Astrocyte of the cerebellum (primary cell): Measurements from ENCODE around the gene NOX5.

ENCODE experiments used
- DNase-seq: peaks from one replicate; pipeline ENCODE4 v3.0.0-alpha.2; 2011; ENCODE audit warnings: low read depth
- H3K4me3 ChIP-seq: 2 replicates; pipeline ENCODE4 v1.5.1; 2011; ENCODE audit warnings: mild to moderate bottlenecking, low read depth, low read length, moderate library complexity
- in situ Hi-C: cut with HindIII; loops from 2 replicates; pipeline ENCODE4 v1.10.0; 2017; ENCODE audit warnings: low sequenced_read_pairs
- TF ChIP-seq, protein P1 (sequence below): IDR thresholded peaks from 2 replicates; pipeline ENCODE4 v1.5.1; 2012; ENCODE audit warnings: low read length, low read depth, moderate library complexity, mild to moderate bottlenecking; ENCODE audit errors: missing control alignments

Gene NOX5

DNA sequence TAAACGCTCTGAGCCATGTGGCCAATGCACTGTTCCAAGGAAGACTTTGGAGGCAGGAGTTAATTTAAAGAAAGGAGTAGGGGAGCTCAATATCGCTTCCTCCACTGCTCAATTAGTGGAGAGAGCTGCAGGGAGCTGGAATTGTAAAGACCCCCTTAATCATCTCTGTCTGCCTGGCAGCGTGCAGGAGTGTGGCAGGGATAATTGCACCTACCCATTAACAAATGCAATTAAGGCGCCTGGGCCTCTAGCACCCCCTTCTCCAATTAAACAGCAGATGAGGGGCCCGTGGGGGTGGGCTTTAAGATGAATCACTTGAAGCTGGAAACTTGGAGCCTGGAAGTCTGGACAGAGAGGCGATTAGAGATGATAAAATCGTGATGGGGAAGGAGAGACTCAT, 84.3 kb downstream of the NOX5 start:
- in situ Hi-C loops = no loop called here
- H3K4me3 ChIP-seq = no peak overlapping the region
- TF ChIP-seq, protein P1, sequence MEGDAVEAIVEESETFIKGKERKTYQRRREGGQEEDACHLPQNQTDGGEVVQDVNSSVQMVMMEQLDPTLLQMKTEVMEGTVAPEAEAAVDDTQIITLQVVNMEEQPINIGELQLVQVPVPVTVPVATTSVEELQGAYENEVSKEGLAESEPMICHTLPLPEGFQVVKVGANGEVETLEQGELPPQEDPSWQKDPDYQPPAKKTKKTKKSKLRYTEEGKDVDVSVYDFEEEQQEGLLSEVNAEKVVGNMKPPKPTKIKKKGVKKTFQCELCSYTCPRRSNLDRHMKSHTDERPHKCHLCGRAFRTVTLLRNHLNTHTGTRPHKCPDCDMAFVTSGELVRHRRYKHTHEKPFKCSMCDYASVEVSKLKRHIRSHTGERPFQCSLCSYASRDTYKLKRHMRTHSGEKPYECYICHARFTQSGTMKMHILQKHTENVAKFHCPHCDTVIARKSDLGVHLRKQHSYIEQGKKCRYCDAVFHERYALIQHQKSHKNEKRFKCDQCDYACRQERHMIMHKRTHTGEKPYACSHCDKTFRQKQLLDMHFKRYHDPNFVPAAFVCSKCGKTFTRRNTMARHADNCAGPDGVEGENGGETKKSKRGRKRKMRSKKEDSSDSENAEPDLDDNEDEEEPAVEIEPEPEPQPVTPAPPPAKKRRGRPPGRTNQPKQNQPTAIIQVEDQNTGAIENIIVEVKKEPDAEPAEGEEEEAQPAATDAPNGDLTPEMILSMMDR = no peak
- no peak for DNase-seq

DNA sequence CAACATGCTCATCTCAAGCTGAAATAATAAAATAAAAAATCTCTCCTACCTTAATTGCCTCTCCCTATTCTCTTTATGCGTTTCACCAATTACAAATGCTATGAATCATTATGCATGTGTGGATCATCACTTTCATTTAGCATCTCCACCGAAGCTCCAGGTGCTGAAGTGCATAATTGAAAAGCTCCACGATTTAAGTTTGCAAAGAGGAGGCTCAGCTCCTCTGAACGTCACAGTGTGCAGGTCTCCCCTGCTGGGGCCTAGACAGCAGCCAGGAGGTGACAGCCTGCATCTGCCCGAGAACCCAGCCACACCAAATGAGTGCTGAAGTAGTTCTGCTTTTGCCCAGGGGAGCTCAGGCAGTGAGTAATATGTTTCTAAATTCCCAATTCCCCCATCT, 85.4 kb downstream of the NOX5 start:
- in situ Hi-C loops = no loop called here

DNA sequence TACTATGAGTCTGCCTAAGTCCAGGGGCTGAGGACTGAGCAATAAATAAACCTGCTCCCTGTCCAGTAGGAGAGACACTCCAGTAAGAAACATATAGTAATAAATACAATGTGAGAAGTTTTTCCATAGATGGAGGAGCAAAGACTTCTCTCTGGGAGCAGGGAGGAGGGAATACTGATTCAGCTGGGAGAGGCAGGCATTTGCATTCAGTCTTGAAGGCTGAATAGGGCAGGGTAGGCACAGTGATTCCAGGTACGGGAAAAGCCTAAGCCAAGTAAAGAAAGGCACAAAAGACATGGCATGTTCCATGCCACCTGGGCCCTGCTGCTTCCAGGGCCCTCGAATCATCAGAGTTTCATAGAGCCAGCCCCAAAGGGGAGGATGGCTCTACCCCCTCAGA, 86.3 kb downstream of the NOX5 start:
- no peak overlapping the region for H3K4me3 ChIP-seq
- in situ Hi-C loops = no loop called here
- TF ChIP-seq, protein P1 = no peak
- no peak for DNase-seq

More for the DNA sequence above, 85.4 kb downstream of the NOX5 start:
- H3K4me3 ChIP-seq = no peak overlapping the region
- TF ChIP-seq, protein P1 = no peak
- no peak for DNase-seq

DNA sequence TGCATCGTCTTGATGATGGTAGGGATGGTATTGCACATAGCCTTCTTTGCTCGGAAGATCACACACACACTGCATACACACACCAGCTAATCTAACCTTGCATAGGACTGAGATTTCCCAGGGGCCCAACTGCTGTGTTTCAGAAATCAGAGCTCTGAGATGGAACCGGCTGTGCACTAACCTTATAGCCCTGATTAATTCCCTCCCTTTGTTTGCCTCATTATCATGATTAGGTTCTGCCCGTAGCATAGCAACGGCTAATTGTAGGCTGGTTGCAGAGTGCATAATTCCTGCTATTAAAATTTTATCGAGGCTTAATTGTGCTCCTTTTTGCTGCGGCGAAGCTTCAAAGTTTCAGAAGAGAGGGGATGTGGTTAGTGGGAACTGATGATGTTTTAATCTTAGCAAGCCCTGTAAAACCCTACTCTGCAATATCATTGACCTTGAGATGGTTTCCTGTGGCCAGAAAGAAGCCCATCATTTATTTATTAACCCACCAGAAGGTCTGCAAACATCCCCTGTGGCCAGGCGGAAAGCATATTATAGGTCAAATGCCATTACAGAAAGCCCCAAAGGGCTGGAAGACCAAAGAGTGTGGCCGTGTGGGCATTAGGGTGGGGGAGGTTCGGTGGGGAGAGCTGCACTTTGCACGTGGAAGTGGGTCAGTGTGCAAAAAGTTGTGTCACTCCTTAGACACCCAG, 89.7 kb downstream of the NOX5 start:
- TF ChIP-seq, protein P1 = no peak
- no peak overlapping the region for H3K4me3 ChIP-seq
- DNase-seq = no peak
- in situ Hi-C loops = no loop called here

DNA sequence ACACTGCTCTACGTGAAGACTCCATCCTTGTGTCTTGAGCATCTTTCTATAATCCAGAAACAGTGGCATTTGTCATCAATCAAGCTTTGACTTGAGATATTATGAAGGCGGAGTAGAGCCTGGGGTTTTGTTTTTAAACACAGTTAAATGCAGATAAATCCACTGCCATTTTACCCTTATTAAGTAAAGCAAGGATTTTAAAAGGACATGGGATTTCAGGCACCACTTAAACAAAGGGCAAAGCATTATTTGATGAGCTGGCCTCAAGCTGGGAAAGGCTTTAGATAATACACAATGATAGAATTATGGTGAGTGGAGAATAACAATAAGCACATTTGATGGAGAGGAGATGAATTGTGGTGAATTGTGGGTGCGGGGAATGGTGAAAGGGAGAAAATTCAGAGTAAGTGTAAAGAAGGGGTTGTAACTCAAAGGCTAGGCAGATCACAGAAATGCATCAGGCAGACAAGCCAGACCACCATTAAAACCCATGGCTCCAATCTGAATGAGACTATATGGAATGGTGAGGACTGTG, 91.0 kb downstream of the NOX5 start:
- no peak for DNase-seq
- TF ChIP-seq, protein P1 = no peak
- in situ Hi-C loops = no loop called here

DNA sequence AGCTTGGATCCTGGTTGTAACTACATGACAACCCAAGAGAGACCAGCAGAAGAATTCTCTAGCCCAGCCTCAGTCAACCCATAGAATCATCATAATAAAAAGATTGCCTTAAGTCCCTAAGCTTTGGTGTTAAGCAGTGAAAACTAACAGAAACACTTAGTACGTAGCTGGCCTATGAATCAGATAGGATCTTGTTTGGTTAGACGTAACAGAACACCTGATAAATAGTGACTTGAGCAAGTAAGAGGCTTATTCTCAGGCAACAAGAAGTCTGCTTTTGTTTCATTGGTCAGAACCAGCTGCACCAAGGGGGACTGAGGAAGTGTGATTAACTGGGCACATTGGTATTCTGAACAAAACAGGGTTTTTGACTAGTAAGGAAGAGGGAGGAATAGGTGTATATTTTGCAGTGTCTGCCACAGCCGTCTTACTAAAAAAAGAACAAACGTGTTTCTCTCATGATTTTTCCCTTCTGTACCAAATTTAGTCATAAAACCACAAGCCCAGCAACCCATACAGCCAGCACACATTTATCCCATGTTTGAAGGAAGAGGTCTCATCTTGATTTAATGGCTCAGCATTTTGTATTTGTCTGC, 92.6 kb downstream of the NOX5 start:
- TF ChIP-seq, protein P1 = no peak
- in situ Hi-C loops = no loop called here
- H3K4me3 ChIP-seq = no peak overlapping the region
- no peak for DNase-seq

More for the DNA sequence above, 91.0 kb downstream of the NOX5 start:
- H3K4me3 ChIP-seq = no peak overlapping the region
